Epithelial cell of proximal tubule (primary cell): ENCODE measurements around the gene ATP6V0E2. TPM values are rescaled to one million over a fixed set of nuclear protein-coding genes. Genes with fewer than 3 reads are reported as not detected.

Source experiments
- DNase-seq: peaks from one replicate; pipeline ENCODE4 v3.0.0-alpha.2; 2011; ENCODE audit warnings: low read depth
- H3K4me3 ChIP-seq: 2 replicates; pipeline ENCODE4 v1.5.1; 2011; ENCODE audit warnings: low read depth, mild to moderate bottlenecking, low read length
- total RNA-seq: library from RNA; depleted of rRNA; stranded (reverse); fragments of >200 nt; gene quantifications from 2 replicates; pipeline ENCODE4 v1.2.3, GENCODE V29; 2015
- TF ChIP-seq, protein P1 (sequence below): conservative IDR thresholded peaks from 2 replicates; pipeline ENCODE4 v1.5.1; 2012; ENCODE audit warnings: low read depth, mild to moderate bottlenecking, low read length

ATP6V0E2 gene
- total RNA-seq, 1 donor from 2014 or later = 62.2 TPM

DNA sequence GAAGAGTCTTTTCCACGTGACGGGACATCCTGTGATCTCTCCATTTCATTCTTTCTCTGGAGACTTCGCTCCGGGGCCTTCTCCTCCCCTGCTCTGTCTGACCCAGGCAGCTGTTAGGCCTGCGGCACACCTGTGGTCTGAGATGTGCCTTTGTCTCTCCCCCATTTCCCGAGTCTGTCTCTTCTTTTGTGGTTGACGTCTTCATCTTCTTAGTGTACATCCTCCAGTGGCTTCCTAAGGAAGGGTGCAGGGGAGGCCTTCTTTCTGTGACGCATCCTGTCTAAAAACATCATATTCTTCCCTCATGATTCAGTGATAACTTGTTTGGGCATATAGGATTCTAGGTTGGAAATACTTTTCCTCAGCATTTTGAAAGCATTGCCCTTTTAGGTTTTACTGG, 17.2 kb upstream of the ATP6V0E2 start:
- no peak overlapping the region for H3K4me3 ChIP-seq
- TF ChIP-seq, protein P1, sequence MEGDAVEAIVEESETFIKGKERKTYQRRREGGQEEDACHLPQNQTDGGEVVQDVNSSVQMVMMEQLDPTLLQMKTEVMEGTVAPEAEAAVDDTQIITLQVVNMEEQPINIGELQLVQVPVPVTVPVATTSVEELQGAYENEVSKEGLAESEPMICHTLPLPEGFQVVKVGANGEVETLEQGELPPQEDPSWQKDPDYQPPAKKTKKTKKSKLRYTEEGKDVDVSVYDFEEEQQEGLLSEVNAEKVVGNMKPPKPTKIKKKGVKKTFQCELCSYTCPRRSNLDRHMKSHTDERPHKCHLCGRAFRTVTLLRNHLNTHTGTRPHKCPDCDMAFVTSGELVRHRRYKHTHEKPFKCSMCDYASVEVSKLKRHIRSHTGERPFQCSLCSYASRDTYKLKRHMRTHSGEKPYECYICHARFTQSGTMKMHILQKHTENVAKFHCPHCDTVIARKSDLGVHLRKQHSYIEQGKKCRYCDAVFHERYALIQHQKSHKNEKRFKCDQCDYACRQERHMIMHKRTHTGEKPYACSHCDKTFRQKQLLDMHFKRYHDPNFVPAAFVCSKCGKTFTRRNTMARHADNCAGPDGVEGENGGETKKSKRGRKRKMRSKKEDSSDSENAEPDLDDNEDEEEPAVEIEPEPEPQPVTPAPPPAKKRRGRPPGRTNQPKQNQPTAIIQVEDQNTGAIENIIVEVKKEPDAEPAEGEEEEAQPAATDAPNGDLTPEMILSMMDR = no peak
- DNase-seq = no peak

DNA sequence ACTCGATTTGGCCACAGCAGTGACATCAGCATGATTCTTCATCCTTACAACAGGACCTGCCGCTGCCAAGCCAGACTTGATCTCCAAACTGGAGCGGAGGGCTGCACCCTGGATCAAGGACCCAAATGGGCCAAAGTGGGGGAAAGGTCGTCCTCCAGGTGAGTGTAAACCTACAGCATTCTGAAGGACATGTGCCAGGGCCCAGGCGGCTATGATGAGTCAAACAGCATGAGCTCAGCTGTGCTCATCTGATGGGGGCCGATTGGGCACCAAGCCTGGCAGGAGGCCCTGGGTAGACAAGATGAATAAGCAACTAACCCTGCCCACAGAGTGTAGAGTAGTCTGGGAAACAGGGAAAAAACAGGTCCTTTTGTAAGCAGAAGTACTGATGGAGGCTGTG, 14.4 kb upstream of the ATP6V0E2 start:
- DNase-seq = no peak
- no peak overlapping the region for H3K4me3 ChIP-seq
- TF ChIP-seq, protein P1 = no peak

DNA sequence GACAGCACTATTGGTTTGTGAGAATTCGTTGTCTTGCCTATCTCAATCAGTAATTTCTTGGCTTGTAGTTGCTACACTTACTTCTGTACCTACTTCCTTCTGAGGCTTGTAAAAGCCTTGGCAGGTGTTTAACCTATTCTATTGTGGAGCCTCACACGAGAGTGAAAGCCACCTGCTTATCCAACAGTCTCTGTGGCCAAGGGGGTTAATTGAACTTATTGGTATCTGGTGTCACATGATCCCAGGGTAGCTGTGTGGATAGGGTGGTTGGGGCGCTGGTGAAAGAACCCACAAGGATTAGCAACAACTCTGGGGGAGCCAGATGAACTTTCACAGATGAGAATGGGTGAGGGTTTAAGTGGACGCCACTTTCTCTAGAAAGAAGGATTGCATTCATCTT, 13.9 kb upstream of the ATP6V0E2 start:
- no peak overlapping the region for H3K4me3 ChIP-seq
- no peak for DNase-seq
- TF ChIP-seq, protein P1 = no peak

DNA sequence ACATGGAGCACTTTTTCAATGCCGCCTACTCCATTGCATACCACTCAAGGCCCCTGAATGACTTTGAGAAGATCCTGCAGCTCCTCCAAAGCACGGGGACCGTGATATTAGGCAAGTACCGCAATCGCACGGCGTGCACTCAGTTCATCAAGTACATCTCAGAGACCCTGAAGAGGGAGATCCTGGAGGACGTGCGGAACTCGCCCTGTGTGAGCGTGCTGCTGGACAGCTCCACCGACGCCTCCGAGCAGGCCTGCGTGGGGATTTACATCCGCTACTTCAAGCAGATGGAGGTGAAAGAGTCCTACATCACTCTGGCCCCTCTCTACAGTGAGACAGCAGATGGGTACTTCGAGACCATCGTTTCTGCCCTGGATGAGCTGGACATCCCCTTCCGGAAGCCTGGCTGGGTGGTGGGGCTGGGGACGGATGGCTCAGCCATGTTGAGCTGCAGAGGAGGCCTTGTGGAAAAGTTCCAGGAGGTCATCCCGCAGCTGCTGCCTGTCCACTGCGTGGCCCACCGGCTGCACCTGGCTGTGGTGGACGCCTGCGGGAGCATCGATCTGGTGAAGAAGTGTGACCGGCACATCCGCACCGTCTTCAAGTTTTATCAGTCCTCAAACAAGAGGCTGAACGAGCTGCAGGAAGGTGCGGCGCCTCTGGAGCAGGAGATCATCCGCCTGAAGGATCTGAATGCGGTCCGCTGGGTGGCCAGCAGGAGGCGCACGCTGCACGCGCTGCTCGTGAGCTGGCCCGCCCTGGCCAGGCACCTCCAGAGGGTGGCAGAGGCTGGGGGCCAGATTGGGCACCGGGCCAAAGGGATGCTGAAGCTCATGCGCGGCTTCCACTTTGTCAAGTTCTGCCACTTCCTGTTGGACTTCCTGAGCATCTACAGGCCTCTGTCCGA, 12.7 kb upstream of the ATP6V0E2 start:
- DNase-seq = no peak
- TF ChIP-seq, protein P1 = no peak
- H3K4me3 ChIP-seq = no peak overlapping the region

DNA sequence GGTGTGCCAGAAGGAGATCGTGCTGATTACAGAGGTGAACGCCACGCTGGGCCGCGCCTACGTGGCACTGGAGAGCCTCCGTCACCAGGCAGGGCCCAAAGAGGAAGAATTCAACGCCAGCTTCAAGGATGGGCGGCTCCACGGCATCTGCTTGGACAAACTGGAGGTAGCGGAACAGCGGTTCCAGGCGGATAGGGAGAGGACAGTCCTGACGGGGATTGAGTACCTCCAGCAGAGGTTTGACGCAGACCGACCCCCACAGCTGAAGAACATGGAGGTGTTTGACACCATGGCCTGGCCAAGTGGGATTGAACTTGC, 12.1 kb upstream of the ATP6V0E2 start:
- no peak overlapping the region for H3K4me3 ChIP-seq
- DNase-seq = no peak
- TF ChIP-seq, protein P1 = no peak

DNA sequence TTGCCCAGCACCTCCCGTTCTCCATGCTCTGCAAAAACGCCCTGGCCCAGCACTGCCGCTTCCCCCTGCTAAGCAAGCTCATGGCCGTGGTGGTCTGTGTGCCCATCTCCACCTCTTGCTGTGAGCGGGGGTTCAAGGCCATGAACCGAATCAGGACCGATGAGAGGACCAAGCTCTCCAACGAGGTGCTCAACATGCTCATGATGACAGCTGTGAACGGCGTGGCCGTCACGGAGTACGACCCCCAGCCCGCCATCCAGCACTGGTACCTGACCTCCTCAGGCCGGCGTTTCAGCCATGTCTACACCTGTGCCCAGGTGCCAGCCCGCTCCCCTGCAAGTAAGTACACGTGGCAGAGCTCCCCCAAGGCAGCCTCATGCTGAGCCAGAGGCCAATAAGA, 11.6 kb upstream of the ATP6V0E2 start:
- no peak overlapping the region for H3K4me3 ChIP-seq
- no peak for DNase-seq
- TF ChIP-seq, protein P1 = no peak

DNA sequence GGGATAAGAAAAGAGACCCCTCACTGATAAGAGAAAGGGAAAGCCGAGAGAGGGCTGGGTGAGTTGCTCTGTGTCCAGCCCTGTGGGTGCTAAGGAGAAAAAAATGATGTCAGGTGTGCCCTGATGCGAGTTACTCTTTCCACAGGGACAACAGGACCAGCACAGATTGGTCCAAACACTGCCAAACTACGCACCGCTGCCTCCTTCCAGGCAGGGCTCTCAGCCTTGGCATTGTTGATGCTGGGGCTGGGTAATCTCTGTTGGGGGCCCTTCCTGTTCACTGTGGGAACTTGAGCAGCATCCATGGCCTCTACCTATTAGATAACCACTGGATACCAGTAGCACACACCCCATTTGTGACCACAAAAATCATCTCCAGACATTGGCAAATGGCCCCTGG, 10.3 kb upstream of the ATP6V0E2 start:
- no peak for DNase-seq
- H3K4me3 ChIP-seq = no peak overlapping the region
- TF ChIP-seq, protein P1 = no peak
